ENCODE data around the gene PDGFD.

The PDGFD gene

GRCh38 chr11:104142698-104143097 lies 21.2 kb downstream of the PDGFD start:
- no peak for DNase-seq

GRCh38 chr11:104136861-104137260 lies 27.1 kb downstream of the PDGFD start:
- no peak for DNase-seq

GRCh38 chr11:104134745-104135144 lies 29.2 kb downstream of the PDGFD start:
- DNase-seq, result no peak

- no peak for DNase-seq
These were observed 33.8 kb downstream of the PDGFD start for GRCh38 chr11:104130161-104130560.

GRCh38 chr11:104129145-104129544 lies 34.8 kb downstream of the PDGFD start:
- DNase-seq, result no peak

- no peak for DNase-seq
These were observed 36.1 kb downstream of the PDGFD start for GRCh38 chr11:104127828-104128227.

GRCh38 chr11:104126464-104126863 lies 37.5 kb downstream of the PDGFD start:
- DNase-seq, result no peak

GRCh38 chr11:104124979-104125378 lies 39.0 kb downstream of the PDGFD start:
- DNase-seq, result no peak

- no peak for DNase-seq
These were observed 41.1 kb downstream of the PDGFD start for GRCh38 chr11:104122836-104123235.

GRCh38 chr11:104122011-104122635 lies 41.8 kb downstream of the PDGFD start:
- DNase-seq, result no peak

GRCh38 chr11:104120493-104121137 lies 43.3 kb downstream of the PDGFD start:
- no peak for DNase-seq

GRCh38 chr11:104118105-104118744 lies 45.7 kb downstream of the PDGFD start:
- no peak for DNase-seq

GRCh38 chr11:104113541-104113940 lies 50.4 kb downstream of the PDGFD start:
- no peak for DNase-seq

GRCh38 chr11:104106136-104106754 lies 57.7 kb downstream of the PDGFD start:
- DNase-seq, result no peak

- no peak for DNase-seq
These were observed 58.8 kb downstream of the PDGFD start for GRCh38 chr11:104105155-104105554.

GRCh38 chr11:104104664-104105063 lies 59.3 kb downstream of the PDGFD start:
- no peak for DNase-seq

GRCh38 chr11:104104201-104104600 lies 59.7 kb downstream of the PDGFD start:
- no peak for DNase-seq

GRCh38 chr11:104098555-104098954 lies 65.4 kb downstream of the PDGFD start:
- DNase-seq, result no peak

GRCh38 chr11:104098132-104098531 lies 65.8 kb downstream of the PDGFD start:
- no peak for DNase-seq

- DNase-seq, result no peak
These were observed 67.0 kb downstream of the PDGFD start for GRCh38 chr11:104096900-104097299.

- DNase-seq, result no peak
These were observed 68.2 kb downstream of the PDGFD start for GRCh38 chr11:104095791-104096190.

- no peak for DNase-seq
These were observed 69.4 kb downstream of the PDGFD start for GRCh38 chr11:104094576-104094975.

- no peak for DNase-seq
These were observed 70.3 kb downstream of the PDGFD start for GRCh38 chr11:104093426-104094280.
